ENCODE data around the gene MYOCD. TPM values are rescaled to one million over a fixed set of nuclear protein-coding genes. Genes with fewer than 3 reads are reported as not detected.

Gene MYOCD
- total RNA-seq, 2 donors from 2014 or later = not detected

- Mint-ChIP-seq H3K9me3 (peaks cover 1 to 6% of the 10 kb centered on the region in 2 donors), H3K36me3 (ENCODE audit: insufficient read depth in 2 of 2) (no peaks in the 10 kb centered on the region), H3K27ac (no peak overlapping the region), H3K4me1 (ENCODE audit: low read depth) (no peaks in the 10 kb centered on the region), H3K4me3 (no peak overlapping the region), H3K27me3 (ENCODE audit: low read depth) (no peaks in the 10 kb centered on the region)
- DNase-seq (no peak), ATAC-seq (replicated peaks in 1 of 2) (no peak)
Measured at GRCh38 chr17:12730421-12730820, 64.7 kb downstream of the MYOCD start.

GRCh38 chr17:12730931-12731521 is 65.3 kb downstream of the MYOCD start:
- ATAC-seq (replicated peaks in 1 of 2) (no peak), DNase-seq (no peak)
- H3K27me3 Mint-ChIP-seq (ENCODE audit: low read depth) = no peaks in the 10 kb centered on the region
- no peaks in the 10 kb centered on the region for H3K36me3 Mint-ChIP-seq (ENCODE audit: insufficient read depth in 2 of 2)
- peaks cover 1 to 6% of the 10 kb centered on the region in 2 donors for H3K9me3 Mint-ChIP-seq
- no peaks in the 10 kb centered on the region for H3K4me1 Mint-ChIP-seq (ENCODE audit: low read depth)
- H3K4me3 Mint-ChIP-seq = no peak overlapping the region
- H3K27ac Mint-ChIP-seq = no peak overlapping the region

- Mint-ChIP-seq H3K27ac (no peak overlapping the region), H3K27me3 (ENCODE audit: low read depth) (no peaks in the 10 kb centered on the region), H3K9me3 (peaks cover 1 to 6% of the 10 kb centered on the region in 2 donors), H3K36me3 (ENCODE audit: insufficient read depth in 2 of 2) (no peaks in the 10 kb centered on the region), H3K4me3 (no peak overlapping the region), H3K4me1 (ENCODE audit: low read depth) (no peaks in the 10 kb centered on the region)
- DNase-seq (no peak), ATAC-seq (replicated peaks in 1 of 2) (no peak)
Measured at GRCh38 chr17:12731839-12732238, 66.1 kb downstream of the MYOCD start.

- Mint-ChIP-seq H3K27ac (no peak overlapping the region), H3K9me3 (peaks cover 1 to 6% of the 10 kb centered on the region in 2 donors), H3K27me3 (ENCODE audit: low read depth) (no peaks in the 10 kb centered on the region), H3K36me3 (ENCODE audit: insufficient read depth in 2 of 2) (no peaks in the 10 kb centered on the region), H3K4me1 (ENCODE audit: low read depth) (no peaks in the 10 kb centered on the region), H3K4me3 (no peak overlapping the region)
- no peak for ATAC-seq (replicated peaks in 1 of 2)
- DNase-seq = no peak
Measured at GRCh38 chr17:12732366-12732765, 66.7 kb downstream of the MYOCD start.

GRCh38 chr17:12734926-12735325 is 69.2 kb downstream of the MYOCD start:
- Mint-ChIP-seq H3K36me3 (ENCODE audit: insufficient read depth in 2 of 2) (no peaks in the 10 kb centered on the region), H3K4me3 (no peak overlapping the region), H3K27ac (no peak overlapping the region), H3K9me3 (peaks cover 1 to 4% of the 10 kb centered on the region in 2 donors), H3K27me3 (ENCODE audit: low read depth) (no peaks in the 10 kb centered on the region), H3K4me1 (ENCODE audit: low read depth) (no peaks in the 10 kb centered on the region)
- ATAC-seq (replicated peaks in 1 of 2) = no peak
- no peak for DNase-seq

- DNase-seq = no peak
- H3K27me3 Mint-ChIP-seq (ENCODE audit: low read depth) = no peaks in the 10 kb centered on the region
- no peak overlapping the region for H3K27ac Mint-ChIP-seq
- ATAC-seq (replicated peaks in 1 of 2) = no peak
- H3K4me1 Mint-ChIP-seq (ENCODE audit: low read depth) = no peaks in the 10 kb centered on the region
- H3K4me3 Mint-ChIP-seq = no peak overlapping the region
- no peaks in the 10 kb centered on the region for H3K36me3 Mint-ChIP-seq (ENCODE audit: insufficient read depth in 2 of 2)
- peaks cover 1 to 4% of the 10 kb centered on the region in 2 donors for H3K9me3 Mint-ChIP-seq
Measured at GRCh38 chr17:12735517-12735916, 69.8 kb downstream of the MYOCD start.

GRCh38 chr17:12736526-12736925 is 70.8 kb downstream of the MYOCD start:
- Mint-ChIP-seq H3K4me1 (ENCODE audit: low read depth) (no peaks in the 10 kb centered on the region), H3K36me3 (ENCODE audit: insufficient read depth in 2 of 2) (no peaks in the 10 kb centered on the region), H3K4me3 (no peak overlapping the region), H3K27ac (no peak overlapping the region), H3K27me3 (ENCODE audit: low read depth) (no peaks in the 10 kb centered on the region), H3K9me3 (peaks cover 0 to 4% of the 10 kb centered on the region in 2 donors)
- ATAC-seq (replicated peaks in 1 of 2) (no peak), DNase-seq (no peak)

GRCh38 chr17:12737740-12738469 is 72.2 kb downstream of the MYOCD start:
- H3K36me3 Mint-ChIP-seq (ENCODE audit: insufficient read depth in 2 of 2) = no peaks in the 10 kb centered on the region
- no peaks in the 10 kb centered on the region for H3K4me1 Mint-ChIP-seq (ENCODE audit: low read depth)
- H3K9me3 Mint-ChIP-seq = no peaks in the 10 kb centered on the region
- no peaks in the 10 kb centered on the region for H3K27me3 Mint-ChIP-seq (ENCODE audit: low read depth)
- no peak for ATAC-seq (replicated peaks in 1 of 2)
- no peak overlapping the region for H3K4me3 Mint-ChIP-seq
- no peak for DNase-seq
- H3K27ac Mint-ChIP-seq = no peak overlapping the region

- no peaks in the 10 kb centered on the region for H3K4me1 Mint-ChIP-seq (ENCODE audit: low read depth)
- DNase-seq (no peak), ATAC-seq (replicated peaks in 1 of 2) (no peak)
- no peaks in the 10 kb centered on the region for H3K36me3 Mint-ChIP-seq (ENCODE audit: insufficient read depth in 2 of 2)
- no peak overlapping the region for H3K4me3 Mint-ChIP-seq
- no peak overlapping the region for H3K27ac Mint-ChIP-seq
- H3K27me3 Mint-ChIP-seq (ENCODE audit: low read depth) = no peaks in the 10 kb centered on the region
- H3K9me3 Mint-ChIP-seq = no peaks in the 10 kb centered on the region
Measured at GRCh38 chr17:12738624-12739023, 72.9 kb downstream of the MYOCD start.

- H3K4me3 Mint-ChIP-seq = no peak overlapping the region
- H3K4me1 Mint-ChIP-seq (ENCODE audit: low read depth) = no peaks in the 10 kb centered on the region
- DNase-seq (no peak), ATAC-seq (replicated peaks in 1 of 2) (no peak)
- H3K27me3 Mint-ChIP-seq (ENCODE audit: low read depth) = no peaks in the 10 kb centered on the region
- H3K27ac Mint-ChIP-seq = no peak overlapping the region
- no peaks in the 10 kb centered on the region for H3K36me3 Mint-ChIP-seq (ENCODE audit: insufficient read depth in 2 of 2)
- no peaks in the 10 kb centered on the region for H3K9me3 Mint-ChIP-seq
Measured at GRCh38 chr17:12739500-12739899, 73.8 kb downstream of the MYOCD start.

GRCh38 chr17:12743046-12743445 is 77.4 kb downstream of the MYOCD start:
- DNase-seq (no peak), ATAC-seq (replicated peaks in 1 of 2) (no peak)
- no peak overlapping the region for H3K27ac Mint-ChIP-seq
- H3K4me3 Mint-ChIP-seq = no peak overlapping the region
- H3K4me1 Mint-ChIP-seq (ENCODE audit: low read depth) = no peaks in the 10 kb centered on the region
- no peaks in the 10 kb centered on the region for H3K27me3 Mint-ChIP-seq (ENCODE audit: low read depth)
- H3K36me3 Mint-ChIP-seq (ENCODE audit: insufficient read depth in 2 of 2) = no peaks in the 10 kb centered on the region
- peaks cover 2 to 5% of the 10 kb centered on the region in 2 donors for H3K9me3 Mint-ChIP-seq

- no peak for ATAC-seq (replicated peaks in 1 of 2)
Measured at GRCh38 chr17:12744298-12744697, 78.6 kb downstream of the MYOCD start.

GRCh38 chr17:12744786-12745185 is 79.1 kb downstream of the MYOCD start:
- no peaks in the 10 kb centered on the region for H3K36me3 Mint-ChIP-seq (ENCODE audit: insufficient read depth in 2 of 2)
- no peak overlapping the region for H3K27ac Mint-ChIP-seq
- H3K9me3 Mint-ChIP-seq = peaks cover 2 to 5% of the 10 kb centered on the region in 2 donors
- ATAC-seq (replicated peaks in 1 of 2) = no peak
- no peaks in the 10 kb centered on the region for H3K4me1 Mint-ChIP-seq (ENCODE audit: low read depth)
- DNase-seq = no peak
- H3K4me3 Mint-ChIP-seq = no peak overlapping the region
- H3K27me3 Mint-ChIP-seq (ENCODE audit: low read depth) = no peaks in the 10 kb centered on the region

More at GRCh38 chr17:12744298-12744697, 78.6 kb downstream of the MYOCD start:
- DNase-seq = no peak
- H3K9me3 Mint-ChIP-seq = peaks cover 2 to 5% of the 10 kb centered on the region in 2 donors
- H3K27me3 Mint-ChIP-seq (ENCODE audit: low read depth) = no peaks in the 10 kb centered on the region
- H3K36me3 Mint-ChIP-seq (ENCODE audit: insufficient read depth in 2 of 2) = no peaks in the 10 kb centered on the region
- H3K27ac Mint-ChIP-seq = no peak overlapping the region
- no peaks in the 10 kb centered on the region for H3K4me1 Mint-ChIP-seq (ENCODE audit: low read depth)
- H3K4me3 Mint-ChIP-seq = no peak overlapping the region

- DNase-seq = no peak
- no peaks in the 10 kb centered on the region for H3K4me1 Mint-ChIP-seq (ENCODE audit: low read depth)
- no peaks in the 10 kb centered on the region for H3K27me3 Mint-ChIP-seq (ENCODE audit: low read depth)
- no peak for ATAC-seq (replicated peaks in 1 of 2)
- H3K4me3 Mint-ChIP-seq = no peak overlapping the region
- H3K9me3 Mint-ChIP-seq = peaks cover 2 to 5% of the 10 kb centered on the region in 2 donors
- H3K36me3 Mint-ChIP-seq (ENCODE audit: insufficient read depth in 2 of 2) = no peaks in the 10 kb centered on the region
- no peak overlapping the region for H3K27ac Mint-ChIP-seq
Measured at GRCh38 chr17:12745486-12745885, 79.8 kb downstream of the MYOCD start.

Data from activated T-cell treated with anti-CD3 and anti-CD28 coated beads, Interleukin-2, amount 50 U/mL, for 72 hours (primary cell).